Bronchial epithelial cell (primary cell): ENCODE data around the gene FNBP1. TPM values are rescaled to one million over a fixed set of nuclear protein-coding genes. Genes with fewer than 3 reads are reported as not detected.
"Not testable (repeated sequence)": the region's sequence is repeated elsewhere in the genome, so short reads cannot be mapped to it uniquely, and the experiment has no call there.

ENCODE experiments used
- DNase-seq: peaks from one replicate; pipeline ENCODE4 v3.0.0-alpha.2; 2010; ENCODE audit warnings: low read depth
- FAIRE-seq: peaks from 2 replicates; lab custom pipeline; 2011; peaks lifted over from hg19 to GRCh38; lab: Jason Lieb, UNC
- H3K27me3 ChIP-seq: 2 replicates; pipeline ENCODE4 v1.5.1; 2011; ENCODE audit warnings: low read length; ENCODE audit not compliant: control insufficient read depth, insufficient read depth
- H3K36me3 ChIP-seq: 2 replicates; pipeline ENCODE4 v1.5.1; 2011; ENCODE audit warnings: low read length; ENCODE audit not compliant: control insufficient read depth, insufficient read depth
- H3K4me3 ChIP-seq: 2 replicates; pipeline ENCODE4 v1.5.1; 2011; ENCODE audit warnings: mild to moderate bottlenecking, low read depth, low read length, control low read depth
- CTCF ChIP-seq: IDR thresholded peaks from 2 replicates; pipeline ENCODE4 v1.5.1; 2011; ENCODE audit warnings: mild to moderate bottlenecking, moderate library complexity, low read length, control low read depth, inconsistent platforms; ENCODE audit not compliant: insufficient read depth, severe bottlenecking
- total RNA-seq: library from RNA; depleted of rRNA; stranded (reverse); fragments of >200 nt; gene quantifications from 2 replicates; pipeline ENCODE4 v1.2.1, GENCODE V29; 2014

Gene FNBP1
- total RNA-seq, 1 donor from 2014 or later = 13.4 TPM

DNA sequence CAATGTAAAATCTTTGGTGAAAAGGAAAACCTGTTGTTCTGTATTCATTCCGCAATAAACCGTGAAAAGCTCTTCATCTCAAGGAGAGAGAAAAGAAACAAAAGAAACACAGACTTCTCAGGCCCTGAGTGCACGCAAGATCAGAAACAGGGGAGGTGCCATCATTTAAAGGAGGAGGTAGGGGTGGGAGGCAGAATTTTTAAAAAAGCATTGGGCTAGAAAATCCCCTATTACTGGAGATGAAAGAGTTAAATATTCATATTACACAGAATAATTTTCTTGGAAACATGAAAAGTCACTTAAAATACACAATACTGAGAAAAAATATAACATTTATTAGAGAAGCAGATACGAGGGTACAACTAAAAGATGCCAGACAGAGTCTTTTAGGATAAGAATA, 151.4 kb downstream of the FNBP1 start:
- FAIRE-seq (no peak), DNase-seq (no peak)
- no peak for TF ChIP-seq CTCF
- Histone ChIP-seq H3K4me3 (no peak overlapping the region), H3K36me3 (peaks cover 4% of the 10 kb centered on the region), H3K27me3 (no peaks in the 10 kb centered on the region)

DNA sequence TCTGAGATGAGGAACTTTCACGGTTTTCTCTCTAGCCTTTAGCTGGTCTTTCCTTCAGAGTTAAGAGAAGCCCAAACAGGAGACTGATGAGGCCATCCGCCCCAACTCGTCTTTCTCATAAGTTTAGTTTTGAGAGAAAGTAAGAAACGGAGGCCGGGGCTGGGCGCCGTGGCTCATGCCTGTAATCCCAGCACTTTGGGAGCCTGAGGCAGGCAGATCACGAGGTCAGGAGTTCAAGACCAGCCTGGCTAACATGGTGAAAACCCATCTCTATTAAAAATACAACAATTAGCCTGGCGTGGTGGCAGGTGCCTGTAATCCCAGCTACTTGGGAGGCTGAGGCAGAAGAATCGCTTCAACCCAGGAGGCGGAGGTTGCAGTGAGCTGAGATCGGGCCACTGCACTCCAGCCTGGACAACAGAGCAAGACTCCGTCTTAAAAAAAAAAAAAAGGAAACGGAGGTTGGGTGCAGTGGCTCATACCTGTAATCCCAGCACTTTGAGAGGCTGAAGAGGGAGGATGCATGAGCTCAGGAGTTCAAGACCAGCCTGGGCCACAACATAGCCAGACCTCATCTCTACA, 152.2 kb downstream of the FNBP1 start:
- not testable (repeated sequence) for H3K4me3 ChIP-seq, FAIRE-seq, H3K27me3 ChIP-seq, H3K36me3 ChIP-seq, DNase-seq

- no peak for TF ChIP-seq CTCF
- Histone ChIP-seq H3K4me3 (no peak overlapping the region), H3K36me3 (peaks cover 3% of the 10 kb centered on the region), H3K27me3 (no peaks in the 10 kb centered on the region)
- DNase-seq = no peak
- FAIRE-seq = no peak
Observed at GRCh38 chr9:129889941-129890717, 152.9 kb downstream of the FNBP1 start.

DNA sequence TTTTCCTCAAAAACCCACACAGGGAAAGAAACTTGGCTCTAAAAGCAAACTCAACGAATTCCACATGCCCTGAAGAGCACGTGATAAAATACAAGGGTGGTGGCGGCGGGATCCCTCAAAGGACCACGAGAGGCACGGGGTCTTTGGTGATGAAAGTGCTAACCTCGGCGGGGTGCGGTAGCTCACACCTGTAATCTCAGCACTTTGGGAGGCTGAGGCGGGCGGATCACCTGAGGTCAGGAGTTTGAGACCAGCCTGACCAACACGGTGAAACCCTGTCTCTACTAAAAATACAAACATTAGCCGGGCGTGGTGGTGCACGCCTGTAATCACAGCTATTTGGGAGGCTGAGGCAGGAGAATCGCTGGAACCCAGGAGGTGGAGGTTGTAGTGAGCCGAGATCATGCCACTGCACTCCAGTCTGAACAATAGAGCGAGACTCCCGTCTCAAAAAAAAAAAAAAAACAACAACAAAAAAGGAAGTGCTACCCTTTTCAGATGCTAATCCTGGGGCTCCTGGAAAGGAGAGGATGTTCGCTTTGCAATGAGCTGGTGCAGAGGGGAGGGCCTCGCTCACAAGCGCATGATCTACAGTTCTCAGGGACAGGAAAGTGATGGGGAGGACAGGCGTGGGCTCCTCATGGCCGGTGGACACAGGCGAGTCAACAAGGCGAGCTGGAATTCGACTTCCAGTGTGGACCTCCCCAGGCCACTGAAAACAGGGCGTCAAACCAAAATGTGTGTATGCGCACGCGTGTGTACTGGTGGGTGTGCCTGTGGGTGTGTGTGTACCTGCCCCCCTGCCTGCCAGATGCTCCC, 153.7 kb downstream of the FNBP1 start:
- DNase-seq (no peak), FAIRE-seq (no peak)
- H3K36me3 ChIP-seq = peaks cover 2% of the 10 kb centered on the region
- H3K27me3 ChIP-seq = no peaks in the 10 kb centered on the region
- no peak overlapping the region for H3K4me3 ChIP-seq
- TF ChIP-seq CTCF = no peak

- no peak for FAIRE-seq
- Histone ChIP-seq H3K27me3 (no peaks in the 10 kb centered on the region), H3K4me3 (no peak overlapping the region), H3K36me3 (peaks cover 2% of the 10 kb centered on the region)
- TF ChIP-seq CTCF = no peak
- no peak for DNase-seq
Observed at GRCh38 chr9:129888293-129889121, 154.5 kb downstream of the FNBP1 start.
